Measurements from ENCODE around the gene ANKRD27. TPM values are rescaled to one million over a fixed set of nuclear protein-coding genes. Genes with fewer than 3 reads are reported as not detected.
"Not testable (repeated sequence)": the region's sequence is repeated elsewhere in the genome, so short reads cannot be mapped to it uniquely, and the experiment has no call there.

The ANKRD27 gene
- total and polyA plus RNA-seq, 8 donors, result 8.8 to 61.7 (median 23.3) TPM

- no peak overlapping the region for H3K4me3 ChIP-seq
- 50 to 73% (median 64%) methylated on average over 3 of the region's 3 CpGs for WGBS, 5 donors
- no peak for DNase-seq
- peaks cover 0 to 6% (median 0%) of the 10 kb centered on the region in 4 donors for H3K4me1 ChIP-seq
- TF ChIP-seq CTCF (IDR thresholded peaks at IDR 0.05) (no peak), POLR2AphosphoS5 (IDR thresholded peaks at IDR 0.05) (no peak), POLR2A (IDR thresholded peaks at IDR 0.05) (no peak), EP300 (IDR thresholded peaks at IDR 0.05) (no peak)
- peaks cover 8 to 35% (median 20%) of the 10 kb centered on the region in 4 donors for H3K36me3 ChIP-seq
- no peaks in the 10 kb centered on the region for H3K27me3 ChIP-seq
- no peak overlapping the region for H3K27ac ChIP-seq
- intact Hi-C loops (cut with DNase I; ENCODE audit: low total_unique reads), result no loop called here
- no peaks in the 10 kb centered on the region for H3K9me3 ChIP-seq
Observed at GRCh38 chr19:32662186-32662585, 12.8 kb downstream of the ANKRD27 start.

- DNase-seq, result no peak
- H3K27ac ChIP-seq, result no peak overlapping the region
- 87 to 93% (median 91%) methylated on average over 7 of the region's 7 CpGs for WGBS, 5 donors
- H3K36me3 ChIP-seq, result peaks cover 8 to 35% (median 26%) of the 10 kb centered on the region in 4 donors
- intact Hi-C loops (cut with DNase I; ENCODE audit: low total_unique reads), result no loop called here
- no peak overlapping the region for H3K4me3 ChIP-seq
- no peaks in the 10 kb centered on the region for H3K9me3 ChIP-seq
- H3K4me1 ChIP-seq, result no peaks in the 10 kb centered on the region
- H3K27me3 ChIP-seq, result no peaks in the 10 kb centered on the region
- TF ChIP-seq POLR2AphosphoS5 (IDR thresholded peaks at IDR 0.05) (no peak), CTCF (IDR thresholded peaks at IDR 0.05) (no peak), EP300 (IDR thresholded peaks at IDR 0.05) (no peak), POLR2A (IDR thresholded peaks at IDR 0.05) (no peak)
Observed at GRCh38 chr19:32661318-32661717, 13.7 kb downstream of the ANKRD27 start.

GRCh38 chr19:32658527-32658926 is 16.5 kb downstream of the ANKRD27 start:
- H3K27me3 ChIP-seq, result no peaks in the 10 kb centered on the region
- TF ChIP-seq EP300 (IDR thresholded peaks at IDR 0.05), result no peak
- no peak for TF ChIP-seq POLR2AphosphoS5 (IDR thresholded peaks at IDR 0.05)
- TF ChIP-seq CTCF (IDR thresholded peaks at IDR 0.05), result no peak
- no peak for TF ChIP-seq POLR2A (IDR thresholded peaks at IDR 0.05)
- peaks cover 17 to 50% (median 48%) of the 10 kb centered on the region in 4 donors for H3K36me3 ChIP-seq
- peaks cover 2 to 8% (median 4%) of the 10 kb centered on the region in 4 donors for H3K4me1 ChIP-seq
- intact Hi-C loops (cut with DNase I; ENCODE audit: low total_unique reads), result no loop called here
- H3K4me3 ChIP-seq, result no peak overlapping the region
- DNase-seq, result no peak
- H3K27ac ChIP-seq, result no peak overlapping the region
- WGBS, 5 donors, result 83 to 92% (median 88%) methylated on average over 10 of the region's 10 CpGs
- H3K9me3 ChIP-seq, result no peaks in the 10 kb centered on the region

GRCh38 chr19:32658075-32658474 is 16.9 kb downstream of the ANKRD27 start:
- Histone ChIP-seq H3K4me1 (peaks cover 6 to 12% (median 9%) of the 10 kb centered on the region in 4 donors), H3K9me3 (no peaks in the 10 kb centered on the region), H3K4me3 (no peak overlapping the region), H3K27ac (no peak overlapping the region), H3K27me3 (no peaks in the 10 kb centered on the region), H3K36me3 (peaks cover 17 to 50% (median 48%) of the 10 kb centered on the region in 4 donors)
- TF ChIP-seq EP300 (IDR thresholded peaks at IDR 0.05), result no peak
- TF ChIP-seq CTCF (IDR thresholded peaks at IDR 0.05), result no peak
- no peak for TF ChIP-seq POLR2A (IDR thresholded peaks at IDR 0.05)
- no peak for TF ChIP-seq POLR2AphosphoS5 (IDR thresholded peaks at IDR 0.05)
- intact Hi-C loops (cut with DNase I; ENCODE audit: low total_unique reads), result no loop called here
- WGBS, 5 donors, result 87 to 95% (median 90%) methylated on average over 8 to 10 of the region's 10 CpGs
- DNase-seq, result no peak

GRCh38 chr19:32656379-32656778 is 18.6 kb downstream of the ANKRD27 start:
- H3K9me3 ChIP-seq; H3K27ac ChIP-seq; H3K4me3 ChIP-seq; intact Hi-C loops (cut with DNase I; ENCODE audit: low total_unique reads); DNase-seq; H3K27me3 ChIP-seq: not testable (repeated sequence)
- H3K36me3 ChIP-seq, result peaks cover 17 to 50% (median 48%) of the 10 kb centered on the region in 4 donors
- peaks cover 21 to 29% (median 24%) of the 10 kb centered on the region in 4 donors for H3K4me1 ChIP-seq
- 95 to 99% (median 98%) methylated on average over 8 of the region's 8 CpGs for WGBS, 5 donors
